ENCODE data around the gene EVC2. TPM values are rescaled to one million over a fixed set of nuclear protein-coding genes. Genes with fewer than 3 reads are reported as not detected.

The EVC2 gene
- 1.8 and 2.1 TPM in 2 replicates for polyA plus RNA-seq (2014; cell fraction: cytosol; rRNA removed)
- 2.4 and 2.7 TPM in 2 replicates for polyA plus RNA-seq (2014; cell fraction: nucleus; rRNA removed)

GRCh38 chr4:5708449-5709206 lies at the start of gene EVC2:
EVC2 (minus strand) TSS chr4:5708559; CDS start chr4:5708513, 46 bp downstream.
- DNase-seq (ENCODE audit: low spot score) = no peak

- DNase-seq (ENCODE audit: low spot score) = no peak
These were observed 49.6 kb upstream of the EVC2 start for GRCh38 chr4:5757954-5758353.

GRCh38 chr4:5757536-5757935 lies 49.2 kb upstream of the EVC2 start:
- DNase-seq (ENCODE audit: low spot score) = no peak

- DNase-seq (ENCODE audit: low spot score) = no peak
These were observed 48.7 kb upstream of the EVC2 start for GRCh38 chr4:5757091-5757490.

GRCh38 chr4:5756271-5756670 lies 47.9 kb upstream of the EVC2 start:
- DNase-seq (ENCODE audit: low spot score) = no peak

GRCh38 chr4:5755679-5756078 lies 47.3 kb upstream of the EVC2 start:
- no peak for DNase-seq (ENCODE audit: low spot score)

- no peak for DNase-seq (ENCODE audit: low spot score)
These were observed 46.8 kb upstream of the EVC2 start for GRCh38 chr4:5755161-5755560.

GRCh38 chr4:5754529-5754881 lies 46.1 kb upstream of the EVC2 start:
- DNase-seq (ENCODE audit: low spot score) = no peak

GRCh38 chr4:5753766-5754528 lies 45.6 kb upstream of the EVC2 start:
- DNase-seq (ENCODE audit: low spot score) = no peak

GRCh38 chr4:5753366-5753765 lies 45.0 kb upstream of the EVC2 start:
- no peak for DNase-seq (ENCODE audit: low spot score)

- DNase-seq (ENCODE audit: low spot score) = no peak
These were observed 44.2 kb upstream of the EVC2 start for GRCh38 chr4:5752376-5753184.

- no peak for DNase-seq (ENCODE audit: low spot score)
These were observed 43.5 kb upstream of the EVC2 start for GRCh38 chr4:5751666-5752375.

- DNase-seq (ENCODE audit: low spot score) = no peak
These were observed 42.7 kb upstream of the EVC2 start for GRCh38 chr4:5750946-5751665.

- no peak for DNase-seq (ENCODE audit: low spot score)
These were observed 41.9 kb upstream of the EVC2 start for GRCh38 chr4:5750052-5750945.

GRCh38 chr4:5749568-5749967 lies 41.2 kb upstream of the EVC2 start:
- no peak for DNase-seq (ENCODE audit: low spot score)

GRCh38 chr4:5747738-5748375 lies 39.5 kb upstream of the EVC2 start:
- DNase-seq (ENCODE audit: low spot score) = no peak

- DNase-seq (ENCODE audit: low spot score) = no peak
These were observed 38.7 kb upstream of the EVC2 start for GRCh38 chr4:5746829-5747737.

- DNase-seq (ENCODE audit: low spot score) = no peak
These were observed 37.9 kb upstream of the EVC2 start for GRCh38 chr4:5746250-5746649.
